IPS-18c (cell line): Measurements from ENCODE around the gene TENM3.

ENCODE experiments used
- H3K4me3 ChIP-seq: 2 replicates; pipeline ENCODE4 v1.7.0; 2013; ENCODE audit warnings: low read depth, mild to moderate bottlenecking, low read length, moderate library complexity; ENCODE audit not compliant: insufficient read depth
- H3K9me3 ChIP-seq: one replicate; pipeline ENCODE4 v1.6.1; 2013; ENCODE audit warnings: mild to moderate bottlenecking, low read length, moderate library complexity; ENCODE audit not compliant: control insufficient read depth, insufficient read depth

The TENM3 gene

GRCh38 chr4:182748283-182748682 is 505.1 kb downstream of the TENM3 start:
- no peaks in the 10 kb centered on the region for H3K9me3 ChIP-seq
- no peak overlapping the region for H3K4me3 ChIP-seq

- Histone ChIP-seq H3K9me3 (no peaks in the 10 kb centered on the region), H3K4me3 (no peak overlapping the region)
Observed at GRCh38 chr4:182748949-182749348, 505.7 kb downstream of the TENM3 start.

- no peak overlapping the region for H3K4me3 ChIP-seq
Observed at GRCh38 chr4:182749667-182750167, 506.5 kb downstream of the TENM3 start.

GRCh38 chr4:182752158-182752910 is 509.1 kb downstream of the TENM3 start:
- Histone ChIP-seq H3K9me3 (no peaks in the 10 kb centered on the region), H3K4me3 (no peak overlapping the region)

More at GRCh38 chr4:182749667-182750167, 506.5 kb downstream of the TENM3 start:
- H3K9me3 ChIP-seq: no peaks in the 10 kb centered on the region

- H3K9me3 ChIP-seq: no peaks in the 10 kb centered on the region
Observed at GRCh38 chr4:182754895-182755294, 511.7 kb downstream of the TENM3 start.

GRCh38 chr4:182756161-182756690 is 513.0 kb downstream of the TENM3 start:
- Histone ChIP-seq H3K4me3 (no peak overlapping the region), H3K9me3 (no peaks in the 10 kb centered on the region)

More at GRCh38 chr4:182754895-182755294, 511.7 kb downstream of the TENM3 start:
- H3K4me3 ChIP-seq: no peak overlapping the region

GRCh38 chr4:182758273-182758672 is 515.1 kb downstream of the TENM3 start:
- Histone ChIP-seq H3K9me3 (no peaks in the 10 kb centered on the region), H3K4me3 (no peak overlapping the region)

GRCh38 chr4:182760551-182761043 is 517.4 kb downstream of the TENM3 start:
- Histone ChIP-seq H3K4me3 (no peak overlapping the region), H3K9me3 (no peaks in the 10 kb centered on the region)

- no peaks in the 10 kb centered on the region for H3K9me3 ChIP-seq
- H3K4me3 ChIP-seq: no peak overlapping the region
Observed at GRCh38 chr4:182764137-182764536, 520.9 kb downstream of the TENM3 start.

GRCh38 chr4:182764642-182765041 is 521.4 kb downstream of the TENM3 start:
- Histone ChIP-seq H3K4me3 (no peak overlapping the region), H3K9me3 (no peaks in the 10 kb centered on the region)

GRCh38 chr4:182765987-182766856 is 523.0 kb downstream of the TENM3 start:
- H3K9me3 ChIP-seq: no peaks in the 10 kb centered on the region
- H3K4me3 ChIP-seq: no peak overlapping the region

GRCh38 chr4:182766857-182767250 is 523.7 kb downstream of the TENM3 start:
- Histone ChIP-seq H3K4me3 (no peak overlapping the region), H3K9me3 (no peaks in the 10 kb centered on the region)

- Histone ChIP-seq H3K4me3 (no peak overlapping the region), H3K9me3 (no peaks in the 10 kb centered on the region)
Observed at GRCh38 chr4:182768838-182769237, 525.6 kb downstream of the TENM3 start.

- H3K4me3 ChIP-seq: no peak overlapping the region
- H3K9me3 ChIP-seq: no peaks in the 10 kb centered on the region
Observed at GRCh38 chr4:182770259-182770995, 527.2 kb downstream of the TENM3 start.

GRCh38 chr4:182770996-182771514 is 527.9 kb downstream of the TENM3 start:
- no peak overlapping the region for H3K4me3 ChIP-seq
- no peaks in the 10 kb centered on the region for H3K9me3 ChIP-seq

GRCh38 chr4:182775075-182775474 is 531.9 kb downstream of the TENM3 start:
- Histone ChIP-seq H3K9me3 (no peaks in the 10 kb centered on the region), H3K4me3 (no peak overlapping the region)
